BE2C (cell line): ENCODE measurements around the gene WDR49.

Experiments used
- DNase-seq: peaks from one replicate; pipeline ENCODE4 v3.0.0-alpha.2; 2020
- H3K27me3 ChIP-seq: fragments of 250-450 bp; sonication (Bioruptor Pico); 2 replicates; pipeline ENCODE4 v1.5.1; 2020; ENCODE audit warnings: mild to moderate bottlenecking
- H3K36me3 ChIP-seq: fragments of 250-450 bp; sonication (Bioruptor Pico); 2 replicates; pipeline ENCODE4 v1.5.1; 2020; ENCODE audit warnings: mild to moderate bottlenecking
- H3K4me1 ChIP-seq: fragments of 250-450 bp; sonication (Bioruptor Pico); 2 replicates; pipeline ENCODE4 v1.5.1; 2020
- H3K4me3 ChIP-seq: 2 replicates; pipeline ENCODE4 v1.5.1; 2011; ENCODE audit warnings: low read depth, low read length
- H3K9me3 ChIP-seq: fragments of 250-450 bp; sonication (Bioruptor Pico); 2 replicates; pipeline ENCODE4 v1.5.1; 2020
- CTCF ChIP-seq: IDR thresholded peaks from 2 replicates; pipeline ENCODE4 v1.5.1; 2012; ENCODE audit warnings: mild to moderate bottlenecking, low read depth, low read length

Gene WDR49

GRCh38 chr3:167587651-167588050 lies 66.1 kb downstream of the WDR49 start:
- TF ChIP-seq CTCF, result no peak
- Histone ChIP-seq H3K4me1 (no peaks in the 10 kb centered on the region), H3K9me3 (no peaks in the 10 kb centered on the region), H3K36me3 (no peaks in the 10 kb centered on the region), H3K4me3 (no peak overlapping the region), H3K27me3 (no peaks in the 10 kb centered on the region)
- no peak for DNase-seq

- H3K4me3 ChIP-seq, result no peak overlapping the region
- no peaks in the 10 kb centered on the region for H3K4me1 ChIP-seq
- TF ChIP-seq CTCF, result no peak
- no peak for DNase-seq
- no peaks in the 10 kb centered on the region for H3K36me3 ChIP-seq
- H3K27me3 ChIP-seq, result no peaks in the 10 kb centered on the region
- H3K9me3 ChIP-seq, result no peaks in the 10 kb centered on the region
These were observed 78.6 kb downstream of the WDR49 start for GRCh38 chr3:167575000-167575600.

GRCh38 chr3:167572991-167573390 lies 80.8 kb downstream of the WDR49 start:
- Histone ChIP-seq H3K4me3 (no peak overlapping the region), H3K36me3 (no peaks in the 10 kb centered on the region), H3K9me3 (no peaks in the 10 kb centered on the region), H3K27me3 (no peaks in the 10 kb centered on the region), H3K4me1 (no peaks in the 10 kb centered on the region)
- DNase-seq, result no peak
- TF ChIP-seq CTCF, result no peak

- H3K4me3 ChIP-seq, result no peak overlapping the region
- H3K4me1 ChIP-seq, result no peaks in the 10 kb centered on the region
- DNase-seq, result no peak
- H3K9me3 ChIP-seq, result no peaks in the 10 kb centered on the region
- H3K36me3 ChIP-seq, result no peaks in the 10 kb centered on the region
- no peak for TF ChIP-seq CTCF
- H3K27me3 ChIP-seq, result no peaks in the 10 kb centered on the region
These were observed 85.1 kb downstream of the WDR49 start for GRCh38 chr3:167568634-167569033.

- Histone ChIP-seq H3K4me3 (no peak overlapping the region), H3K9me3 (no peaks in the 10 kb centered on the region), H3K27me3 (no peaks in the 10 kb centered on the region), H3K36me3 (no peaks in the 10 kb centered on the region), H3K4me1 (no peaks in the 10 kb centered on the region)
- DNase-seq, result no peak
- no peak for TF ChIP-seq CTCF
These were observed 88.3 kb downstream of the WDR49 start for GRCh38 chr3:167565489-167565888.

DNA sequence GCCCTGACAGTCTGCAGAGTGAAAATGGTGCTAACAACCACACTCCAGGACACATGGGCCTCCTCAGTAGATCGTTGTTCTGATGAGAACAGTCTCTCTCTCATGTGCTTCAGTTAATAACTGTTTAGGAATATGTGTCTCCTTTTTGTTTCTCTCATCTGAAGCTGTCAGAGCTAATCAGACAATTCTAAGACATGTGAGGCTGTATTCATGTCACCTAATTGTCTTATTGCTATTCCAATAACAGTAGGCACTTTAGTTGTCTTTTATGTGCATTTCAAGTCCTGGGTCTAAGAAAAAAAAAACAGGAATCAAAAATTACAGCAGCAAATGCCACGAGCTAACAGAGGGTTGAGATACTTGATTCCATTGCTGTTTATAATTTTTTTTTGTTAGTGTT lies 89.1 kb downstream of the WDR49 start:
- Histone ChIP-seq H3K4me3 (no peak overlapping the region), H3K9me3 (no peaks in the 10 kb centered on the region), H3K4me1 (no peaks in the 10 kb centered on the region), H3K36me3 (no peaks in the 10 kb centered on the region), H3K27me3 (no peaks in the 10 kb centered on the region)
- no peak for TF ChIP-seq CTCF
- DNase-seq, result no peak
